NCI-H1930 (cell line): ENCODE results near the gene HHATL.

Experiments used
- DNase-seq, 2 experiments: peaks; one replicate each; lab custom pipeline; 2025; lab: John Stamatoyannopoulos, UW

The HHATL gene

GRCh38 chr3:42702066-42702951 is at the start of gene HHATL:
HHATL (minus strand) TSS chr3:42702798; CDS start chr3:42700826, 1,972 bp downstream.
- DNase-seq, result no peak

GRCh38 chr3:42751609-42752008 is 49.0 kb upstream of the HHATL start:
- no peak for DNase-seq

- DNase-seq, result no peak
Observed at GRCh38 chr3:42750834-42751233, 48.2 kb upstream of the HHATL start.

GRCh38 chr3:42749753-42750231 is 47.2 kb upstream of the HHATL start:
- DNase-seq, result no peak

- DNase-seq, result no peak
Observed at GRCh38 chr3:42749025-42749752, 46.6 kb upstream of the HHATL start.

- no peak for DNase-seq
Observed at GRCh38 chr3:42747581-42747980, 45.0 kb upstream of the HHATL start.

GRCh38 chr3:42746455-42747450 is 44.2 kb upstream of the HHATL start:
- no peak for DNase-seq

GRCh38 chr3:42745776-42746454 is 43.3 kb upstream of the HHATL start:
- no peak for DNase-seq

- no peak for DNase-seq
Observed at GRCh38 chr3:42745291-42745745, 42.7 kb upstream of the HHATL start.

- no peak for DNase-seq
Observed at GRCh38 chr3:42743204-42743995, 40.8 kb upstream of the HHATL start.

- no peak for DNase-seq
Observed at GRCh38 chr3:42742688-42743087, 40.1 kb upstream of the HHATL start.

- no peak for DNase-seq
Observed at GRCh38 chr3:42742259-42742658, 39.7 kb upstream of the HHATL start.

- no peak for DNase-seq
Observed at GRCh38 chr3:42741796-42742195, 39.2 kb upstream of the HHATL start.

- DNase-seq, result no peak
Observed at GRCh38 chr3:42739401-42740158, 37.0 kb upstream of the HHATL start.

- no peak for DNase-seq
Observed at GRCh38 chr3:42736531-42736930, 33.9 kb upstream of the HHATL start.

GRCh38 chr3:42736081-42736480 is 33.5 kb upstream of the HHATL start:
- DNase-seq, result no peak

- no peak for DNase-seq
Observed at GRCh38 chr3:42735615-42736014, 33.0 kb upstream of the HHATL start.

GRCh38 chr3:42735019-42735418 is 32.4 kb upstream of the HHATL start:
- no peak for DNase-seq

- no peak for DNase-seq
Observed at GRCh38 chr3:42734263-42734860, 31.8 kb upstream of the HHATL start.
